B cell (primary cell): Measurements from ENCODE around the gene DPYD. TPM values are rescaled to one million over a fixed set of nuclear protein-coding genes. Genes with fewer than 3 reads are reported as not detected.

Source experiments
- ATAC-seq: fragments of 200-7000 bp; cut with Tn5 transposase; one replicate; pipeline ENCODE4 v1.10.0; 2021; ENCODE audit warnings: low read depth, mild to moderate bottlenecking, moderate number of reproducible peaks, moderate library complexity
- CTCF ChIA-PET: fragments of 350-600 bp; sonication (Branson Sonifier 250); formaldehyde crosslinking; loops from one replicate; lab custom pipeline; 2021; ENCODE audit warnings: antibody characterized with exemption, inconsistent platforms; lab: Charles Lee
- POLR2A ChIA-PET: fragments of 350-600 bp; sonication (Branson Sonifier 250); formaldehyde crosslinking; loops from one replicate; lab custom pipeline; 2021; ENCODE audit warnings: antibody characterized with exemption; lab: Charles Lee
- DNase-seq: peaks from one replicate; pipeline ENCODE4 v3.0.0; 2013
- H2AFZ ChIP-seq: 2 replicates; pipeline ENCODE4 v1.6.1; 2012; ENCODE audit warnings: mild to moderate bottlenecking, low read depth, low read length; ENCODE audit not compliant: insufficient read depth, poor library complexity, severe bottlenecking
- H3K27ac ChIP-seq, 2 donors: 1 replicate in 1 of 2; 2 replicates in 1 of 2; pipeline ENCODE4 v1.5.1; 2012 to 2013; ENCODE audit warnings: low read length in 2 of 2, mild to moderate bottlenecking in 2 of 2, moderate library complexity in 1 of 2
- H3K27me3 ChIP-seq, 4 experiments: fragments of 200-600 bp in 1 of 4; sonication (generic) in 1 of 4; replicated peaks in 1 of 4; 1 replicate in 2 of 4; 2 replicates in 2 of 4; pipeline versions ENCODE4 v1.6.1 to v1.7.0; 2013 to 2016; ENCODE audit warnings: low read length in 3 of 4, mild to moderate bottlenecking in 2 of 4, mixed read lengths in 1 of 4, moderate library complexity in 1 of 4; ENCODE audit not compliant: insufficient read depth in 4 of 4, control insufficient read depth in 3 of 4; ENCODE audit errors: control extremely low read depth in 1 of 4
- H3K36me3 ChIP-seq, 2 experiments: replicated peaks in 1 of 2; 1 replicate in 1 of 2; 2 replicates in 1 of 2; pipeline versions ENCODE4 v1.6.1 to v1.7.1; 2013; ENCODE audit warnings: low read length in 1 of 2; ENCODE audit not compliant: insufficient read depth in 2 of 2, control insufficient read depth in 1 of 2; ENCODE audit errors: control extremely low read depth in 1 of 2, extremely low read depth in 1 of 2
- H3K4me1 ChIP-seq, 2 donors: fragments of 200-600 bp in 1 of 2; sonication (generic) in 1 of 2; 1 replicate in 1 of 2; 2 replicates in 1 of 2; pipeline versions ENCODE4 v1.5.1 to v1.6.1; 2013 to 2017; ENCODE audit warnings: low read length in 2 of 2; ENCODE audit not compliant: control insufficient read depth in 2 of 2, insufficient read depth in 2 of 2
- H3K4me2 ChIP-seq: replicated peaks from 2 replicates; pipeline ENCODE3; 2012; ENCODE audit warnings: mild to moderate bottlenecking, low read depth, low read length; ENCODE audit not compliant: poor library complexity, severe bottlenecking
- H3K4me3 ChIP-seq, 5 experiments: fragments of 200-600 bp in 1 of 5; sonication (generic) in 1 of 5; 1 replicate in 3 of 5; 2 replicates in 2 of 5; pipeline versions ENCODE4 v1.5.1 to v1.7.0; 2011 to 2016; ENCODE audit warnings: low read length in 4 of 5, mild to moderate bottlenecking in 4 of 5, low read depth in 2 of 5, control low read depth in 1 of 5, moderate library complexity in 1 of 5; ENCODE audit not compliant: insufficient read depth in 1 of 5; ENCODE audit errors: control extremely low read depth in 1 of 5, extremely low read depth in 1 of 5
- H3K79me2 ChIP-seq: fragments of 200-600 bp; sonication (generic); one replicate; pipeline ENCODE4 v1.6.0; 2016; ENCODE audit warnings: low read length; ENCODE audit not compliant: control insufficient read depth, insufficient read depth
- H3K9ac ChIP-seq: fragments of 200-600 bp; sonication (generic); 2 replicates; pipeline ENCODE4 v1.6.1; 2017; ENCODE audit warnings: mild to moderate bottlenecking, low read length, moderate library complexity
- H3K9me3 ChIP-seq, 3 donors: one replicate each; pipeline versions ENCODE4 v1.6.1 to v1.7.1; 2013; ENCODE audit warnings: low read length in 2 of 3; ENCODE audit not compliant: control insufficient read depth in 2 of 3, insufficient read depth in 1 of 3; ENCODE audit errors: control extremely low read depth in 1 of 3
- H4K20me1 ChIP-seq: 2 replicates; pipeline ENCODE4 v1.6.0; 2012; ENCODE audit warnings: mild to moderate bottlenecking, low read length; ENCODE audit not compliant: insufficient read depth, control insufficient read depth, poor library complexity, severe bottlenecking
- H3K27ac Mint-ChIP-seq: one replicate; pipeline ENCODE4 v1.8.0; 2021; ENCODE audit warnings: mixed read lengths
- H3K27me3 Mint-ChIP-seq: one replicate; pipeline ENCODE4 v1.8.0; 2021; ENCODE audit warnings: mixed read lengths
- H3K4me1 Mint-ChIP-seq: one replicate; pipeline ENCODE4 v1.8.0; 2021; ENCODE audit warnings: mixed read lengths
- H3K4me3 Mint-ChIP-seq: one replicate; pipeline ENCODE4 v1.8.0; 2021; ENCODE audit warnings: mixed read lengths
- H3K9me3 Mint-ChIP-seq: one replicate; pipeline ENCODE4 v1.8.0; 2022; ENCODE audit warnings: mixed read lengths; ENCODE audit not compliant: insufficient read depth
- CTCF ChIP-seq: fragments of 200-600 bp; IDR thresholded peaks from one replicate; pipeline ENCODE4 v1.8.0; 2022; ENCODE audit warnings: antibody characterized with exemption, mild to moderate bottlenecking
- EZH2 ChIP-seq: IDR thresholded peaks from 2 replicates; pipeline ENCODE4 v1.6.1; 2012; ENCODE audit warnings: borderline replicate concordance, low read depth, mild to moderate bottlenecking, moderate library complexity, low read length; ENCODE audit not compliant: insufficient read depth, poor library complexity, severe bottlenecking
- WGBS: methylation state at CpG from one replicate; pipeline ENCODE4 v1.1.5; 2013; ENCODE audit warnings: missing lambda C conversion rate; ENCODE audit not compliant: insufficient coverage; 5-methylcytosine and 5-hydroxymethylcytosine counted together
- intact Hi-C: fragments of 100-400 bp; cut with micrococcal nuclease; formaldehyde crosslinking; loops from one replicate; pipeline ENCODE4 v1.10.0; 2022
- polyA plus RNA-seq: library from polyadenylated mRNA; depleted of rRNA; stranded (reverse); fragments of >200 nt; gene quantifications from 2 replicates; pipeline ENCODE4 v1.2.3, GENCODE V29; 2012
- total RNA-seq, 2 donors: library from RNA; stranded (reverse); fragments of 120-200 nt in 1 of 2; gene quantifications; 1 replicate in 1 of 2; 2 replicates in 1 of 2; pipeline versions ENCODE4 v1.2.3 to v1.2.4, GENCODE V29; 2013 to 2022

DPYD gene
- total and polyA plus RNA-seq, 2 donors (not counting 1 experiment from before 2014, with no cell fraction given) = 4.2 to 19.0 TPM

GRCh38 chr1:97864615-97865014 is 56.2 kb downstream of the DPYD start:
- Histone ChIP-seq H2AFZ (peak overlapping the region; percentile 16), H3K27me3 (no peaks in the 10 kb centered on the region), H3K9ac (peak overlapping the region; percentile 20), H3K4me1 (peaks cover 0 to 7% of the 10 kb centered on the region in 2 donors), H3K79me2 (no peaks in the 10 kb centered on the region), H4K20me1 (no peaks in the 10 kb centered on the region), H3K4me2 (peak overlapping the region; percentile 28), H3K9me3 (no peaks in the 10 kb centered on the region), H3K27ac (peak overlapping the region in 1 of 2 donors; percentile 30), H3K36me3 (no peaks in the 10 kb centered on the region), H3K4me3 (no peak overlapping the region)
- TF ChIP-seq EZH2 = no peak
- no peak for TF ChIP-seq CTCF
- H3K27ac Mint-ChIP-seq = no peak overlapping the region
- intact Hi-C loops = no loop called here
- peaks cover 10% of the 10 kb centered on the region for H3K4me1 Mint-ChIP-seq
- ChIA-PET POLR2A (no interaction called here), CTCF (interaction anchor here (1.2 kb wide), 1 partner anchor 14 kb away, joined by 3 read pairs; no protein-coding TSS in a partner anchor)
- DNase-seq (no peak), ATAC-seq (no peak)
- no peak overlapping the region for H3K4me3 Mint-ChIP-seq
- H3K9me3 Mint-ChIP-seq = no peaks in the 10 kb centered on the region
- WGBS = 8% methylated on average over 3 of the region's 5 CpGs
- no peaks in the 10 kb centered on the region for H3K27me3 Mint-ChIP-seq

DNA sequence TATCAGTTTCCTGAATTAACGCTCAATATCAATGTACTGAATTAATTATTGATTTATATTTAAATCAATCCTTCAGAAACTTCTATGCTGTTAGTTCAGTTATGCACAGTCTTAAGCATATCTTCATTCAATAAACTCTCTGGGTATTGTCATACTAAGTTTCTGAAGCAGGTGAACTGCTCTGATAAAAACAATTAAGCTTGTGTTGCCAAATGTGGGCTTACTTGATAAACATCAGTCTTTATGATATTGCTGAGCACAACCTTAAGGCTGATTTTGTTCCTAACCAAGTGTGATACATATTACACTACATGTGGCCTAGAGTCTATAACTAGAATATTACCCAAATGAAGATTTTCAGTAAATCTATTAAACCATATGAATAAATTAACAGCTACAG is 67.6 kb downstream of the DPYD start:
- Histone ChIP-seq H3K9ac (no peak overlapping the region), H3K4me2 (no peak overlapping the region), H4K20me1 (no peaks in the 10 kb centered on the region), H3K27ac (no peak overlapping the region), H3K9me3 (no peaks in the 10 kb centered on the region), H3K4me3 (no peak overlapping the region), H3K79me2 (no peaks in the 10 kb centered on the region), H3K27me3 (no peaks in the 10 kb centered on the region), H3K36me3 (no peaks in the 10 kb centered on the region), H2AFZ (no peak overlapping the region), H3K4me1 (peaks cover 2 to 15% of the 10 kb centered on the region in 2 donors)
- Mint-ChIP-seq H3K27ac (no peak overlapping the region), H3K4me3 (no peak overlapping the region), H3K27me3 (no peaks in the 10 kb centered on the region), H3K4me1 (peaks cover 15% of the 10 kb centered on the region), H3K9me3 (no peaks in the 10 kb centered on the region)
- ChIA-PET CTCF (interaction anchor here (0.6 kb wide), 1 partner anchor 12 kb away, joined by 3 read pairs; no protein-coding TSS in a partner anchor), POLR2A (no interaction called here)
- TF ChIP-seq CTCF = no peak
- TF ChIP-seq EZH2 = no peak
- ATAC-seq = no peak
- intact Hi-C loops = no loop called here
- no CpG with 5 or more reads among the region's 1 CpG for WGBS
- no peak for DNase-seq
